HG03439 (cell line): ENCODE data around the gene CADM3.

Experiments used
- ATAC-seq: cut with Tn5 transposase; IDR thresholded peaks from one replicate; pipeline ENCODE4 v1.9.1; 2021; ENCODE audit warnings: mild to moderate bottlenecking, moderate library complexity; ENCODE audit not compliant: unreplicated experiment

The CADM3 gene

DNA sequence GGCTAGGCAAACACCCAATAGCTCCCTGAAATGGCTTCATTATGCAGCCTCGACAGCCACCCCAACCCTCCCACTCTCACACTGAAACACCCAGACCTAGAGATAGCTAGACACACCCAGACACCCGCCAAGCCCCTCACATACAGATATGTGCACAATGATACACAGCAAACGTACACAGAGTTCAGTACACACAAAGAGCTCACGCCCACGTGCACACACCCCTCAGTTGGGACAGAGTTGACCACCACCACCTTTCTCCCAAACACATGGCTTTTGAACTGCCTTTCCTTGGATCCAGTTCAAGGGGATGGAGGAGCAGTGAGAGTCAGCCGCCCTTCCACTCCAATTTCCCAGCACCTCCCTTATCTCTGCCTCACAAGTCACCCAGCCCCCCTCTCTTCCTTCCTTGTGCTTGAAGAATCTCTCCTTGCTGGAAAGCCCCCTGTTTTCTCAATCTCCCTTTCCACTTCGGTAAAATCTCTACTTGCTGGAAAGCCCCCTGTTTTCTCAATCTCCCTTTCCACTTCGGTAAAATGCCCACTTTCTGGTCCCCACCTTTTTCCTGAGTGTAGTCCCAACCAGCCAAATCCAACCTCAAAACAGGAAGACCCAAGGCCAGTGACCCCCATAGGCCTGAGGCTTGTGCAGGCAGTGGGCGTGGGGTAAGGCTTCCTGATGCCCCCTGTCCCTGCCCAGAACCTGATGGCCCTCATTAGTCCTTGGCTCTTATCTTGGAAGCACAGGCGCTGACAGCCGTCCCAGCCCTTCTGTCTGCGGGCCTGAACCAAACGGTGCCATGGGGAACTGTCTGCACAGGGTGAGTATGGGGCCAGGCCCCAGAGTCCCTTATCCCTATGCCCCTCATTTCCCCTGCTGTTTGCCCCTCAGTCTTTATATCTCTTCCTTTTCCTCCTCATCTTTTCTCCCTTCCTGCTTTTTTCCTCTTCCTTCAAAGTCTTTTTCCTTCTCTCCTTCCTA is 33.0 kb downstream of the CADM3 start, which contains the start of gene ACKR1:
ACKR1 (plus strand) TSS at position 715 of the 981 bp plus-strand sequence; CDS start at position 800, 85 bp downstream.
- ATAC-seq: no peak

DNA sequence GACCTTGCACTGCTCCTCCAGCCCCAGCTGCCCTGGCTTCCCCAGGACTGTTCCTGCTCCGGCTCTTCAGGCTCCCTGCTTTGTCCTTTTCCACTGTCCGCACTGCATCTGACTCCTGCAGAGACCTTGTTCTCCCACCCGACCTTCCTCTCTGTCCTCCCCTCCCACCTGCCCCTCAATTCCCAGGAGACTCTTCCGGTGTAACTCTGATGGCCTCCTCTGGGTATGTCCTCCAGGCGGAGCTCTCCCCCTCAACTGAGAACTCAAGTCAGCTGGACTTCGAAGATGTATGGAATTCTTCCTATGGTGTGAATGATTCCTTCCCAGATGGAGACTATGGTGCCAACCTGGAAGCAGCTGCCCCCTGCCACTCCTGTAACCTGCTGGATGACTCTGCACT is 33.8 kb downstream of the CADM3 start:
- no peak for ATAC-seq

DNA sequence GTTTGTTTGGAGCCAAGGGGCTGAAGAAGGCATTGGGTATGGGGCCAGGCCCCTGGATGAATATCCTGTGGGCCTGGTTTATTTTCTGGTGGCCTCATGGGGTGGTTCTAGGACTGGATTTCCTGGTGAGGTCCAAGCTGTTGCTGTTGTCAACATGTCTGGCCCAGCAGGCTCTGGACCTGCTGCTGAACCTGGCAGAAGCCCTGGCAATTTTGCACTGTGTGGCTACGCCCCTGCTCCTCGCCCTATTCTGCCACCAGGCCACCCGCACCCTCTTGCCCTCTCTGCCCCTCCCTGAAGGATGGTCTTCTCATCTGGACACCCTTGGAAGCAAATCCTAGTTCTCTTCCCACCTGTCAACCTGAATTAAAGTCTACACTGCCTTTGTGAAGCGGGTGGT is 34.7 kb downstream of the CADM3 start:
- no peak for ATAC-seq

DNA sequence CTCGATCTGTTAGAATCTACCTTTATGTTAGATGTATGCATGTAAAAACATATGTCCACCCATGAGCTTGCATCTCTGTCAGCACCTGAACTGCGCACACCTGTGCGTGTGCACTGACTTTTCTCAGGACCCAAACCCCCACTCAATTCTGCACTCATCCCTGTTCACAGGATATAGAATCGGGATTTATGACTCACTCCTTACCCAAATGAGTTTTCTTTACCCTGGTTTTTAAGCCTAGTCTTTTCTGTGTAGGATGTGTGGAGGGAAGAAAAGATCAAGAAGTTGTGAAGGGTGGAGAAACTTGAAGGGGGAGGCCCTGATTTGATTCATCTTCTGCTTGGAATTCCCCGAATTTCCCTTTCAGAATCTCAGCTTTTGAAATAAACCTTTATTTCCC is 35.7 kb downstream of the CADM3 start:
- ATAC-seq: no peak

DNA sequence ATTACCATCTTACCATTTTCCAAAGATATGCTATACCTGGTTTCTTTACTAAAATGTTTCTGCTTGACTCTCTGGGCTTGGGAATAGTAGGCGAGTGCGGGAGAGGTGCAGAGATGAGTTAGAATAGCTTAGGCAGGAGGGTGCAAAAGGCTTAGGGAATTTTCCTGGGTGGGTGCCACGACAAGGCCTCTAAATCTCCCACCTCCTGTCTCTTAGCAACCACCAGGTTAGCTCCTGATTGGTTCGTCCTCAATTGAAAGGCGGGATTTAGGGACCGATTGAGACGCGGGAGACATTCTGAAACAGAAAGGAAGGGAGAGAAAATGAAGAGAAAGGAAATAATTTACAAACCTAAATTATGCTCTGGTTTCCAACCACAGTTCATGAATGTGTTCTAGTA is 36.4 kb downstream of the CADM3 start:
- ATAC-seq: no peak

GRCh38 chr1:159208175-159208825 is 36.9 kb downstream of the CADM3 start:
- ATAC-seq: no peak

DNA sequence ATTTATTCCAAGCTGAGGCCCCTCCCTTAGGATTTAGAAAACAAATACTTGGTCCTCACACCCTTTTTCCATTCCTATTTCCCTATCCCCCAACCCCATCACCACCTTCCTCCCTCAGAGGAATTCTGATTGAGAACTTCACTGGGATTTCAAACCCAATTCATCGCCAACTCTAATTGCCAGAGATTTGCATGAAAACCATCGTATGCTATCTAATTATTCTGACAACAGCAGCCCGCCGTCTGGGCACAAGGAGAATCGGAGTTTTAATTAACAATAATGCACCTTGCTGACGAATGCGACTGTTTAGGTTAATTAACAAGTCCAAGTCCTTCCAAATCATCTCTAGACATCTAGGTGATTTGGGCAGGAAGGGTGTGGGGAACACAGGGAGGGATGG is 37.6 kb downstream of the CADM3 start:
- ATAC-seq: no peak

DNA sequence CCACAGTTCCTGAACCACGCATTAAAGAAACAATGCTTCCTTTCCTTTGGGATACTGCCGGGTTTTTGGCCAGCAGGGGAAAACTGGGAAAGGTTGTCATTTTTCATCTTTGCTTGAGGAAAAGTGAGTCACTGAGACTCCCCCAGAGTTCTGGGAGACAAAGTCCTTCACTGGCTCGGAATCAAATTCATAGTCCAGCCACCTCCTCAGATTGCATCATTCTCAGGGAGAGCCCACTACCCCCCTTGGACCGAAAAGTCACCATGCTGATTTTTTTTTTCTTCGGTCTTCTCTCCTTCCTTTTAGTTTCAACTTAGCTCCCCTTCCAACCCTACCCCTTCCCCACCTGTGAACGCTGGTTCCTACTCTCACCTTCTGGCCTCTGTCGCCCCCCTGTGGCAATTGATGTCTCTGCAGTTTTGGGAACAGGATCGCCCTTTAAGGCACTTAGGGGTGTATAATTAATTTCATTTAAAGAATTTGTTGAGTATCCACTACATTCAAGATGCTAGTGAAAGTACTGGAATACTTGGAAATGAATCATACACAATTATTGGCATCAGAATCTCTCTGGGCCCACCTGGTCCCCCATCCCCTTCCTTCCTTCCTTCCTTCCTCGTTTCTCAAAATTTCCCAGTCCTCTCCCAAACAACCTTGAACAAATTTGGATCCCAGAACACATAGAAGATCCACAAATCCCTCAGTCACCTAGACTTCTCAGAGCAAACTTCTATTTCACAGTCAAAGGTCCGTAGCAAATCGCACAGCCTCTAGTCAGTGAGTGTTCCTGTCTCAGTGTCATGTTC is 40.1 kb downstream of the CADM3 start:
- ATAC-seq: no peak

DNA sequence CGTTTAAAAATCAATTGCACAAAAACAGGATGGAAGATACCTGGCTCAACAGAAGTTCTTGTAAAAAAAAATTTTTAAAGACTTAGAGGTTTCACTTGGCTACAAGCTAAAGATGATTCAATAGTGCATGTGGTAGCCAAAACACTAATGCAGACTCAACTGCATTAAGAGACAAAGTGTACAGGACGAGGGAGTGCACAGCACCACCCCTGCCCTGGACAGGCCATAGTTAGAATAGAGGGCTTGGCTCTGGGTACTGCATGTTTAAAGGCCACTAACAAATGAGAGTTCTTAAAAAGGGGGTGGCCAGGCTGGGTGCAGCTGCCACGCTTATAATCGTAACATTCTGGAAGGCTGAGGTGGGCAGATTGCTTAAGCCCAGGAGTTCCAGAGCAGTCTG is 41.2 kb downstream of the CADM3 start:
- ATAC-seq: no peak

DNA sequence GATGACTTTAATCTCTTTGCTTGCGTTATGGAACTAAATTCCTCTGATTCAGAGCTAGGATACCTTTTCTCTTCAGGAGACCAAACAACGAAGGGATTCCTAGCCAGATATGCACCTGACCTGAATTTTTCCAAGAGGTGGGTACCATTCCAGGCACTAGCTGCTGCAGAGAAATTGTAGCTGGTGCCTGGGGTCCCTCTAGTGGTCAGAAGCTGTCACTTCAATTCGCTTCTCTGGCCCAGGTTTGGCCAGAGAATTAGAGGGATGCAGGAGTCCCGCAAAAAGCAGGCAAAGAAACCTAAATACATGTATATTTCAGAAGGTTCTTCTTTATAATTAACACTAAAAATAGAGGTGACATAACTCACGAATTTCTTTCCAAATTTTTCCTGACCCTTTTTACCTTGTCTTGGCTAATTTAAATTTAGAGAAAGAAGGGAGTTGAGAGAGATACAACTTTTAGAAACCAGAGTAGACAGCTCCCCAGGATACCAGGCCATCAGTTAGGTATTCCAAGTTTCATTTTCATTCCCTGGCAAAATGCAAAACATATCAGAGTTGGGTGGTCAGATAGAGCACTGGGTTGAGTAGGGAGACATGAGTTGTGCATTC is 42.8 kb downstream of the CADM3 start:
- no peak for ATAC-seq

DNA sequence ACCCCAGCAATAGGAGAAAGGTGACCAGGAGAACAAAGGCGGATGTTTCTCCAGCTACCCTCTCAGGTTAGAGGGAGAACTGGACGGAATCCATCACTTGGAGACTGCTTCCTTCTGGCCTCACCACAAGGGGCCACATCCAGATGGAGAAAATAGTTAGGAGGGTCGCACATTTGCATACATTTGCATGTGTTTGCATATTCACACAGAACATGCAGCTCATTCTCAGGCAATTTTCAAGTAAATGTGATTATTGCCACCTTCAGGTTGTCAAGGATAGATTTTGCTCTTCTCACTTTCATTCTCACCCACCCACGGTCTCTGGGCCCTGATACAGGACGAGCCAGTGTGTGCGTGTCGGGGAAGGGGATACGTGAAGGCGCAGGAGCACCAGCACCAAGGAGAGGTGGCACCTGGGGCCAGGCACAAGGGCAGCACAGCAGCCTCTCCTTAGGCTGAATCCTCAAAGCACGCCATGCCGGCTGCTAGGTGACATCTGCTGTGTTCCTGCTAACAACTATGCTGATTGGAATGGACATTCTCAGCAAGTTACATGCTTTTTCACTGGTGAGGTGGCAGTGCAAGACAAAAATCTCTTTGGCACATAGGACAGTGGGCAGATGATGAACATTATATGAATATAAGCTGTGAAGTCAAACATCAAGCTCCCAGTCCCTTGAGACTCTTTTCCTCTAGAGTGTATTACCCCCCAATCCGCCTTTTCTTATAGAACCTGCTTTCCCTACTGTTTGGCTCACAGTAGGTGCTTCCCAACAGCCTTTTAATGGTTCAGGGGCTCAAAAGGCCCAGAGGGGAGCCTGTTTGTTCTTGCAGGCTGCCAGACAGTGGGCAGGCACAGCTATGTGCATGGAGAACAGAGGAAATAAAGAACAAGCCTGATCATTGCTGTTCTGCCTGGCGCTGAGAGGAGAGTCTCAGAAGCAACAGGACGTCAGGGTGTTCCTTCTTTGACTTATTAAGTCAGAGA is 47.5 kb downstream of the CADM3 start:
- no peak for ATAC-seq

- no peak for ATAC-seq
Measured at GRCh38 chr1:159222075-159222865, 50.9 kb downstream of the CADM3 start.

DNA sequence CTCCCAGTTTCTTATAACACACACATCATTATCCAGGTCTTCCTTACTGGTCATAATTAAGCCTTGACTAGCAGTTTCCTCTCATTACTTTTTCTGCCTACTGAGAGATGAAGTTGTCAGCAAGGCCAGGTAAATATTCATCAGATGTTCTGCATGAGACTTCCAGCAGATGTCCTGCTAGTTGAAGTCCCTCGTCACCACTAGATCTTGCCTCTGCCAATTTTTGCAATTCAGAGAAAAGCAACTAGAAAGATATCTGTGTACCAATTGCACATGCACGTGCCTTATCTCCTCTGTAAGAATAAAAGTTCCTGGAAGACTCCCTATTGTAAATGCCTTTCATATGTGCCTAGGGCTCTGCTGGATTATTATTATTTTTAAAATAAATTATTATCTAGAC is 51.6 kb downstream of the CADM3 start:
- no peak for ATAC-seq

- no peak for ATAC-seq
Measured at GRCh38 chr1:159228554-159228953, 57.1 kb downstream of the CADM3 start.

DNA sequence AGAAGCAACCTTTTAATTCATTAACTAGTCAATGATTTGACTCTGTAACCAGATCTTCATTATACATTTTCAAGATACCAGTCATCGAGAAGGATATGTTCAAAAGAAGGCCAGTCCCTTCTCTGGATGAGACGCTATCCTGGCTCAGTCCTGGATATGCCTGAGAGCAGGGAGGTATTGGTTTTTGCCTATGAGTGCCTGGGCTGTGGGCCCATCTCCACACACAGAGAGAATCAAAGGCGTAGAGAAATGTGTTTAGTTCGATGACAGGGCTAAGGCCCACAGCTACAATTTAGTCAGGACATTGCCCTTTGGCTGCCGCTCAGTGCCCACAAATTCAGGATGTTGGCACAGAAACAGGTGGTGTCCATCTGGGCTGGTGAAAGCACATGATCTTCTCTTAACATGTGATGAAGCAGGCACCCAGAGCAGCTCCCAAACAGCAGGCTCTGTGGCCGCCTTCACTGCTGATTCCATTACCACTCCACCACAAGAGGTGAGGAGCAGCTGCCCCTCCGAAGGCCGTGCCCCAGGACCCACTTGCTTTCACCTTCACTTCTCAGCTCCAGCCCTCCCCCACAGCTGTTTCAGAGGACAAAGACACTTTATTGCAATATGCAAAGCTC is 58.0 kb downstream of the CADM3 start:
- ATAC-seq: no peak

- no peak for ATAC-seq
Measured at GRCh38 chr1:159229896-159230295, 58.5 kb downstream of the CADM3 start.

GRCh38 chr1:159239551-159240220 is 68.3 kb downstream of the CADM3 start:
- ATAC-seq: peak; percentile 89

GRCh38 chr1:159247266-159247665 is 75.9 kb downstream of the CADM3 start:
- no peak for ATAC-seq
